Activated CD4-positive, alpha-beta T cell treated with anti-CD3 and anti-CD28 coated beads, Interleukin-2, amount 10 ng/mL, durations not matched to agents 24 days and 14 days (primary cell): ENCODE results near the gene MS4A18. TPM values are rescaled to one million over a fixed set of nuclear protein-coding genes. Genes with fewer than 3 reads are reported as not detected.
"Not testable (repeated sequence)": the region's sequence is repeated elsewhere in the genome, so short reads cannot be mapped to it uniquely, and the experiment has no call there.

Experiments
- DNase-seq: peaks from one replicate; pipeline ENCODE4 v3.0.0; 2022
- H3K27ac Mint-ChIP-seq: one replicate; pipeline ENCODE4 v1.8.0; 2022; ENCODE audit warnings: mild to moderate bottlenecking, mixed read lengths
- H3K27me3 Mint-ChIP-seq: one replicate; pipeline ENCODE4 v1.8.0; 2022; ENCODE audit warnings: mixed read lengths
- H3K36me3 Mint-ChIP-seq: one replicate; pipeline ENCODE4 v1.8.0; 2022; ENCODE audit warnings: low read depth, mild to moderate bottlenecking, mixed read lengths
- H3K4me1 Mint-ChIP-seq: one replicate; pipeline ENCODE4 v1.8.0; 2021; ENCODE audit warnings: mixed read lengths
- H3K4me3 Mint-ChIP-seq: one replicate; pipeline ENCODE4 v1.8.0; 2022; ENCODE audit warnings: mild to moderate bottlenecking, moderate library complexity, mixed read lengths
- H3K9me3 Mint-ChIP-seq: one replicate; pipeline ENCODE4 v1.8.0; 2021; ENCODE audit warnings: mixed read lengths
- intact Hi-C: fragments of 100-400 bp; cut with micrococcal nuclease; formaldehyde crosslinking; loops from one replicate; pipeline ENCODE4 v1.15.1; 2023
- total RNA-seq: library from RNA; stranded (reverse); gene quantifications from 2 replicates; pipeline ENCODE4 v1.2.3, GENCODE V29; 2022

MS4A18 gene
- total RNA-seq, 1 donor from 2014 or later, result not detected

- H3K27me3 Mint-ChIP-seq, result peaks cover 3% of the 10 kb centered on the region
- intact Hi-C loops, result no loop called here
- no peak for DNase-seq
- H3K36me3 Mint-ChIP-seq, result no peaks in the 10 kb centered on the region
- H3K4me3 Mint-ChIP-seq, result no peak overlapping the region
- no peak overlapping the region for H3K27ac Mint-ChIP-seq
- H3K4me1 Mint-ChIP-seq, result no peaks in the 10 kb centered on the region
- peaks cover 5% of the 10 kb centered on the region for H3K9me3 Mint-ChIP-seq
Observed at GRCh38 chr11:60748821-60749220, 24.3 kb downstream of the MS4A18 start.

GRCh38 chr11:60750911-60751310 is 26.4 kb downstream of the MS4A18 start:
- H3K4me3 Mint-ChIP-seq, result no peak overlapping the region

GRCh38 chr11:60753309-60753708 is 28.8 kb downstream of the MS4A18 start:
- no peaks in the 10 kb centered on the region for H3K4me1 Mint-ChIP-seq
- no peak overlapping the region for H3K27ac Mint-ChIP-seq
- H3K27me3 Mint-ChIP-seq, result peaks cover 3% of the 10 kb centered on the region

More at GRCh38 chr11:60750911-60751310, 26.4 kb downstream of the MS4A18 start:
- Mint-ChIP-seq H3K36me3 (no peaks in the 10 kb centered on the region), H3K9me3 (peaks cover 5% of the 10 kb centered on the region), H3K27me3 (peaks cover 3% of the 10 kb centered on the region), H3K4me1 (no peaks in the 10 kb centered on the region), H3K27ac (no peak overlapping the region)
- intact Hi-C loops, result no loop called here
- DNase-seq, result no peak

GRCh38 chr11:60754887-60755286 is 30.4 kb downstream of the MS4A18 start:
- Mint-ChIP-seq H3K9me3 (no peaks in the 10 kb centered on the region), H3K27me3 (peaks cover 16% of the 10 kb centered on the region), H3K27ac (no peak overlapping the region), H3K4me1 (no peaks in the 10 kb centered on the region), H3K4me3 (no peak overlapping the region), H3K36me3 (no peaks in the 10 kb centered on the region)
- no peak for DNase-seq
- intact Hi-C loops, result no loop called here

More at GRCh38 chr11:60753309-60753708, 28.8 kb downstream of the MS4A18 start:
- intact Hi-C loops, result no loop called here
- no peaks in the 10 kb centered on the region for H3K9me3 Mint-ChIP-seq
- no peak for DNase-seq
- no peak overlapping the region for H3K4me3 Mint-ChIP-seq
- no peaks in the 10 kb centered on the region for H3K36me3 Mint-ChIP-seq

GRCh38 chr11:60756307-60757032 is 31.9 kb downstream of the MS4A18 start, which contains the start of gene MS4A15:
Gene MS4A15 (plus strand): TSS chr11:60756867. CDS start chr11:60763734, 6,867 bp downstream.
- Mint-ChIP-seq H3K4me3 (no peak within 1 kb of the TSS), H3K36me3 (no peaks in the 10 kb centered on the region), H3K4me1 (no peaks in the 10 kb centered on the region), H3K27me3 (peaks cover 27% of the 10 kb centered on the region), H3K27ac (no peak within 1 kb of the TSS), H3K9me3 (no peaks in the 10 kb centered on the region)
- intact Hi-C loops, result no loop called here
- no peak for DNase-seq

GRCh38 chr11:60757231-60757800 is 32.8 kb downstream of the MS4A18 start:
- no peaks in the 10 kb centered on the region for H3K4me1 Mint-ChIP-seq
- no peak overlapping the region for H3K4me3 Mint-ChIP-seq
- no peak overlapping the region for H3K27ac Mint-ChIP-seq
- DNase-seq, result no peak
- no peaks in the 10 kb centered on the region for H3K9me3 Mint-ChIP-seq
- intact Hi-C loops, result no loop called here
- H3K36me3 Mint-ChIP-seq, result no peaks in the 10 kb centered on the region
- H3K27me3 Mint-ChIP-seq, result peaks cover 28% of the 10 kb centered on the region

GRCh38 chr11:60758671-60759070 is 34.2 kb downstream of the MS4A18 start:
- intact Hi-C loops, H3K4me3 Mint-ChIP-seq, DNase-seq, H3K27ac Mint-ChIP-seq, H3K36me3 Mint-ChIP-seq, H3K9me3 Mint-ChIP-seq, H3K4me1 Mint-ChIP-seq: not testable (repeated sequence)
- peaks cover 26% of the 10 kb centered on the region for H3K27me3 Mint-ChIP-seq

GRCh38 chr11:60759438-60760225 is 35.1 kb downstream of the MS4A18 start:
- H3K9me3 Mint-ChIP-seq, H3K4me1 Mint-ChIP-seq, H3K36me3 Mint-ChIP-seq, H3K27ac Mint-ChIP-seq, intact Hi-C loops, DNase-seq, H3K4me3 Mint-ChIP-seq: not testable (repeated sequence)
- H3K27me3 Mint-ChIP-seq, result peaks cover 28% of the 10 kb centered on the region

- Mint-ChIP-seq H3K36me3 (no peaks in the 10 kb centered on the region), H3K27ac (no peak overlapping the region), H3K9me3 (no peaks in the 10 kb centered on the region), H3K4me3 (no peak overlapping the region), H3K27me3 (peaks cover 28% of the 10 kb centered on the region), H3K4me1 (peaks cover 5% of the 10 kb centered on the region)
- DNase-seq, result no peak
- intact Hi-C loops, result no loop called here
Observed at GRCh38 chr11:60761436-60762190, 37.1 kb downstream of the MS4A18 start.

GRCh38 chr11:60762851-60763691 is 38.6 kb downstream of the MS4A18 start:
- no peak for DNase-seq
- H3K36me3 Mint-ChIP-seq, result no peaks in the 10 kb centered on the region
- no peak overlapping the region for H3K27ac Mint-ChIP-seq
- peaks cover 5% of the 10 kb centered on the region for H3K4me1 Mint-ChIP-seq
- no peaks in the 10 kb centered on the region for H3K9me3 Mint-ChIP-seq
- no peak overlapping the region for H3K4me3 Mint-ChIP-seq
- peaks cover 31% of the 10 kb centered on the region for H3K27me3 Mint-ChIP-seq
- intact Hi-C loops, result no loop called here

GRCh38 chr11:60763692-60764369 is 39.3 kb downstream of the MS4A18 start:
- no peak overlapping the region for H3K27ac Mint-ChIP-seq
- peaks cover 5% of the 10 kb centered on the region for H3K4me1 Mint-ChIP-seq
- no peak for DNase-seq
- H3K9me3 Mint-ChIP-seq, result no peaks in the 10 kb centered on the region
- intact Hi-C loops, result no loop called here
- H3K4me3 Mint-ChIP-seq, result peak overlapping the region; percentile 21
- peaks cover 27% of the 10 kb centered on the region for H3K27me3 Mint-ChIP-seq
- no peaks in the 10 kb centered on the region for H3K36me3 Mint-ChIP-seq

GRCh38 chr11:60764879-60765278 is 40.4 kb downstream of the MS4A18 start:
- Mint-ChIP-seq H3K36me3 (no peaks in the 10 kb centered on the region), H3K9me3 (no peaks in the 10 kb centered on the region), H3K4me1 (peaks cover 5% of the 10 kb centered on the region), H3K27me3 (peaks cover 18% of the 10 kb centered on the region), H3K4me3 (no peak overlapping the region), H3K27ac (no peak overlapping the region)
- intact Hi-C loops, result no loop called here
- no peak for DNase-seq
